22Rv1 (cell line): ENCODE measurements around the gene TMC6.

Experiments
- ZFX ChIP-seq: fragments of 450-650 bp; IDR thresholded peaks from 2 replicates; pipeline ENCODE4 v1.6.1; 2017; ENCODE audit warnings: antibody characterized with exemption, borderline replicate concordance
- TF ChIP-seq, protein P1 (sequence below): fragments of 450-650 bp; IDR thresholded peaks from 2 replicates; pipeline ENCODE4 v1.5.1; 2017; ENCODE audit warnings: mild to moderate bottlenecking

DNA sequence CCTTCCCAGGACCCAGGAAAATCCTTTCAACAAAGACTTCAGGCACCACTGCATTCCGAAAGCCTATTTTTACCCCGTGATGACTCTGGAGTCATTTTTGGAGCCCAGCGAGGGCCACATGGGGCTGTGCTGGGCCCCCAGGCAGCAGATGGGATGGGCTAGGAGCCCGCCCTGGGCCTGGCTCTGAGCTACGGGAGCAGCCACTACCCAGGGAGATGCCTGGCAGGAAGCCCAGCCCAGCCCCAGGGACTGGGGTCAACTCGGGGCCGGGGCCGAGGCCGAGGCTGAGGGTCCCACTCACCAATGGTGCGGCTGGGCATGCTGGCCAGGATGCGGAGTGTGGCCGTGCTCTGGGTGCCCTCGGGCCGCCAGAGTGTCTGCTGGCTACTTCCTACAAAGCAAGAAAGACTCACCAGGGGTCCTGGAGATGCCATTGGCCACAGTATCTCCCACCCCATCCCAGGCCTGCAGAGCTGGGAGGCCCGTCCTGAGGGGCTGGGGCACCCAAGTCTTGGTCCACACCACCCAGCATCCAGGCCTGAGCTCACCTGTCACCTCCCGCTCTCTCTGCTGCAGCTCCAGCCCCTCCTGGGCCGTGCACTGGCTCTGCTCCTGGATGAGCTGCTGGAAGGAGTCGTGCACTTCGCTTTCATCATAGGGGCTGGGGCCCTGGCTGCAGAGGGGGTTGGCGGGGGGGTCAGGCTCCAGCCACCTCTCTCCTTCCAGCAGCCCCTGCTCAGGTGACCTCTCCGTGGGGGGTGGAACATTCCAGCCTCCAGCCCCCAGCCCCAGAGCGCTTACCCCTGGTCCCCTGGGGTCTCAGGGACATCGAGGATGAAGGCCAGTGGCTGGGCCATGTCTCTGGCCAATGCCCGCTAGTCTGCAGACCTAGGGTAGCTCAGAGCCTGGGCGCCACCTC, 2.3 kb downstream of the TMC6 start:
- TF ChIP-seq, protein P1, sequence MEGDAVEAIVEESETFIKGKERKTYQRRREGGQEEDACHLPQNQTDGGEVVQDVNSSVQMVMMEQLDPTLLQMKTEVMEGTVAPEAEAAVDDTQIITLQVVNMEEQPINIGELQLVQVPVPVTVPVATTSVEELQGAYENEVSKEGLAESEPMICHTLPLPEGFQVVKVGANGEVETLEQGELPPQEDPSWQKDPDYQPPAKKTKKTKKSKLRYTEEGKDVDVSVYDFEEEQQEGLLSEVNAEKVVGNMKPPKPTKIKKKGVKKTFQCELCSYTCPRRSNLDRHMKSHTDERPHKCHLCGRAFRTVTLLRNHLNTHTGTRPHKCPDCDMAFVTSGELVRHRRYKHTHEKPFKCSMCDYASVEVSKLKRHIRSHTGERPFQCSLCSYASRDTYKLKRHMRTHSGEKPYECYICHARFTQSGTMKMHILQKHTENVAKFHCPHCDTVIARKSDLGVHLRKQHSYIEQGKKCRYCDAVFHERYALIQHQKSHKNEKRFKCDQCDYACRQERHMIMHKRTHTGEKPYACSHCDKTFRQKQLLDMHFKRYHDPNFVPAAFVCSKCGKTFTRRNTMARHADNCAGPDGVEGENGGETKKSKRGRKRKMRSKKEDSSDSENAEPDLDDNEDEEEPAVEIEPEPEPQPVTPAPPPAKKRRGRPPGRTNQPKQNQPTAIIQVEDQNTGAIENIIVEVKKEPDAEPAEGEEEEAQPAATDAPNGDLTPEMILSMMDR: no peak
- TF ChIP-seq ZFX: no peak
